HG03045 (cell line): ENCODE measurements around the gene RPTOR.

Source experiments
- ATAC-seq: cut with Tn5 transposase; IDR thresholded peaks from one replicate; pipeline ENCODE4 v1.9.1; 2021; ENCODE audit warnings: mild to moderate bottlenecking, moderate library complexity; ENCODE audit not compliant: unreplicated experiment

RPTOR gene

GRCh38 chr17:80826346-80826954 lies 281.8 kb downstream of the RPTOR start:
- no peak for ATAC-seq

GRCh38 chr17:80826955-80827645 lies 282.5 kb downstream of the RPTOR start:
- ATAC-seq, result no peak

- ATAC-seq, result no peak
These were observed 283.3 kb downstream of the RPTOR start for GRCh38 chr17:80827646-80828643.

GRCh38 chr17:80829166-80829813 lies 284.7 kb downstream of the RPTOR start:
- ATAC-seq, result no peak

- ATAC-seq, result no peak
These were observed 285.6 kb downstream of the RPTOR start for GRCh38 chr17:80830020-80830780.

GRCh38 chr17:80831491-80831890 lies 286.9 kb downstream of the RPTOR start:
- no peak for ATAC-seq

GRCh38 chr17:80832266-80832676 lies 287.6 kb downstream of the RPTOR start:
- no peak for ATAC-seq

- ATAC-seq, result peak; percentile 68
These were observed 288.4 kb downstream of the RPTOR start for GRCh38 chr17:80832888-80833583.

GRCh38 chr17:80833952-80834892 lies 289.6 kb downstream of the RPTOR start:
- ATAC-seq, result no peak

GRCh38 chr17:80834893-80835275 lies 290.2 kb downstream of the RPTOR start:
- ATAC-seq, result no peak

- ATAC-seq, result no peak
These were observed 291.4 kb downstream of the RPTOR start for GRCh38 chr17:80835816-80836657.

GRCh38 chr17:80836658-80836965 lies 292.0 kb downstream of the RPTOR start:
- ATAC-seq, result no peak

- ATAC-seq, result no peak
These were observed 292.4 kb downstream of the RPTOR start for GRCh38 chr17:80836971-80837481.

GRCh38 chr17:80837711-80838110 lies 293.1 kb downstream of the RPTOR start:
- ATAC-seq, result no peak

GRCh38 chr17:80838311-80839025 lies 293.8 kb downstream of the RPTOR start:
- no peak for ATAC-seq

- ATAC-seq, result no peak
These were observed 294.3 kb downstream of the RPTOR start for GRCh38 chr17:80839026-80839345.

GRCh38 chr17:80839511-80839941 lies 294.9 kb downstream of the RPTOR start:
- no peak for ATAC-seq
